Pancreas (tissue), 10 donors: ENCODE measurements around the gene SKIL. TPM values are rescaled to one million over a fixed set of nuclear protein-coding genes. Genes with fewer than 3 reads are reported as not detected.
A peak's percentile ranks its signal among the peaks of the same experiment; 100 is the strongest.

ENCODE experiments used
- ATAC-seq, 4 donors: fragments of 200-7000 bp; cut with Tn5 transposase; one replicate each; pipeline versions ENCODE4 v1.8.0 to v1.9.1; 2020; ENCODE audit warnings: mild to moderate bottlenecking in 4 of 4, moderate library complexity in 4 of 4
- DNase-seq, 6 donors: peaks; one replicate each; pipeline ENCODE4 v3.0.0-alpha.2; 2020
- FAIRE-seq: peaks from 2 replicates; lab custom pipeline; 2012; peaks lifted over from hg19 to GRCh38; lab: Jason Lieb, UNC
- H3K27ac ChIP-seq, 4 donors: fragments of 200-600 bp; sonication (generic); 1 replicate in 3 of 4; 2 replicates in 1 of 4; pipeline versions ENCODE4 v1.5.0 to v1.8.0; 2020
- H3K27me3 ChIP-seq, 4 donors: fragments of 200-600 bp; one replicate each; pipeline ENCODE4 v1.8.0; 2021
- H3K36me3 ChIP-seq, 3 donors: fragments of 200-600 bp; sonication (generic) in 1 of 3; one replicate each; pipeline versions ENCODE4 v1.5.0 to v1.8.0; 2020 to 2021
- H3K4me1 ChIP-seq, 3 donors: fragments of 200-600 bp; one replicate each; pipeline ENCODE4 v1.8.0; 2021
- H3K4me3 ChIP-seq, 4 donors: fragments of 200-600 bp; sonication (generic) in 2 of 4; one replicate each; pipeline versions ENCODE4 v1.5.0 to v1.8.0; 2020 to 2021
- H3K9me3 ChIP-seq, 4 donors: fragments of 200-600 bp; one replicate each; pipeline ENCODE4 v1.8.0; 2021
- WGBS, 2 donors: extraction: QIAGEN DNeasy Blood & Tissue Kit; methylation state at CpG; one replicate each; pipeline ENCODE4 v1.1.7; 2013; 5-methylcytosine and 5-hydroxymethylcytosine counted together
- intact Hi-C, 3 donors: fragments of 100-400 bp; cut with DNase I; formaldehyde crosslinking; loops; one replicate each; pipeline versions ENCODE4 v1.11.1 to v1.14.2; 2022
- polyA plus RNA-seq, 2 donors: library from polyadenylated mRNA; stranded (reverse); fragments of 200-250 nt; gene quantifications; one replicate each; pipeline ENCODE4 v1.2.3, GENCODE V29; 2013
- total RNA-seq, 6 donors: library from RNA; stranded (reverse); fragmentation: NEBNext Ultra II Directional in 4 of 6; extraction: Animal tissue kit (Norgen Biotek cat#: 25700) in 4 of 6; gene quantifications; one replicate each; pipeline versions ENCODE4 v1.2.1 to v1.2.4, GENCODE V29; 2021 to 2023
- TF ChIP-seq, protein P1 (sequence below), 4 donors: fragments of 200-600 bp; sonication (generic) in 3 of 4; IDR thresholded peaks; one replicate each; pipeline versions ENCODE4 v1.5.0 to v1.8.0; 2021; ENCODE audit warnings: antibody characterized with exemption in 4 of 4
- donor health status: healthy with polysubstance abuse.
- donor health status: DM: no; HTN: no; CAD: no; lungs with moderate emphysema.
- donor health status: DM: no; HTN: no; CAD: no.
- donor health status: control.
- donor health status: control.
- donor health status: Bipolar disorder and iron deficiency.
- donor health status: DM: yes; HTN: yes; CAD: no.
- donor health status: DM: no; HTN: no; CAD: no.
- donor health status: DM: no; HTN: no; CAD: no.
- donor health status: DM: yes; HTN: yes; CAD: no.

Gene SKIL
- total and polyA plus RNA-seq, 8 donors = 5.1 to 52.1 (median 15.9) TPM

GRCh38 chr3:170321321-170322034 is 36.0 kb upstream of the SKIL start:
- Histone ChIP-seq H3K36me3 (no peaks in the 10 kb centered on the region), H3K4me1 (no peaks in the 10 kb centered on the region), H3K27me3 (no peaks in the 10 kb centered on the region), H3K4me3 (no peak overlapping the region), H3K9me3 (no peaks in the 10 kb centered on the region), H3K27ac (peak overlapping the region in 1 of 4 donors; percentile 1)
- DNase-seq (no peak), FAIRE-seq (no peak), ATAC-seq (no peak)
- WGBS, 2 donors = 87 to 94% methylated on average over 11 of the region's 11 CpGs
- intact Hi-C loops = no loop called here
- TF ChIP-seq, protein P1, sequence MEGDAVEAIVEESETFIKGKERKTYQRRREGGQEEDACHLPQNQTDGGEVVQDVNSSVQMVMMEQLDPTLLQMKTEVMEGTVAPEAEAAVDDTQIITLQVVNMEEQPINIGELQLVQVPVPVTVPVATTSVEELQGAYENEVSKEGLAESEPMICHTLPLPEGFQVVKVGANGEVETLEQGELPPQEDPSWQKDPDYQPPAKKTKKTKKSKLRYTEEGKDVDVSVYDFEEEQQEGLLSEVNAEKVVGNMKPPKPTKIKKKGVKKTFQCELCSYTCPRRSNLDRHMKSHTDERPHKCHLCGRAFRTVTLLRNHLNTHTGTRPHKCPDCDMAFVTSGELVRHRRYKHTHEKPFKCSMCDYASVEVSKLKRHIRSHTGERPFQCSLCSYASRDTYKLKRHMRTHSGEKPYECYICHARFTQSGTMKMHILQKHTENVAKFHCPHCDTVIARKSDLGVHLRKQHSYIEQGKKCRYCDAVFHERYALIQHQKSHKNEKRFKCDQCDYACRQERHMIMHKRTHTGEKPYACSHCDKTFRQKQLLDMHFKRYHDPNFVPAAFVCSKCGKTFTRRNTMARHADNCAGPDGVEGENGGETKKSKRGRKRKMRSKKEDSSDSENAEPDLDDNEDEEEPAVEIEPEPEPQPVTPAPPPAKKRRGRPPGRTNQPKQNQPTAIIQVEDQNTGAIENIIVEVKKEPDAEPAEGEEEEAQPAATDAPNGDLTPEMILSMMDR (IDR thresholded peaks at IDR 0.05) = no peak

- intact Hi-C loops = no loop called here
- Histone ChIP-seq H3K9me3 (no peaks in the 10 kb centered on the region), H3K4me1 (no peaks in the 10 kb centered on the region), H3K36me3 (no peaks in the 10 kb centered on the region), H3K27me3 (no peaks in the 10 kb centered on the region), H3K27ac (no peak overlapping the region), H3K4me3 (no peak overlapping the region)
- TF ChIP-seq, protein P1 (IDR thresholded peaks at IDR 0.05) = no peak
- no peak for ATAC-seq
- DNase-seq = no peak
- 71 to 77% methylated on average over 10 of the region's 10 CpGs for WGBS, 2 donors
- no peak for FAIRE-seq
Observed at GRCh38 chr3:170322566-170323269, 34.8 kb upstream of the SKIL start.

DNA sequence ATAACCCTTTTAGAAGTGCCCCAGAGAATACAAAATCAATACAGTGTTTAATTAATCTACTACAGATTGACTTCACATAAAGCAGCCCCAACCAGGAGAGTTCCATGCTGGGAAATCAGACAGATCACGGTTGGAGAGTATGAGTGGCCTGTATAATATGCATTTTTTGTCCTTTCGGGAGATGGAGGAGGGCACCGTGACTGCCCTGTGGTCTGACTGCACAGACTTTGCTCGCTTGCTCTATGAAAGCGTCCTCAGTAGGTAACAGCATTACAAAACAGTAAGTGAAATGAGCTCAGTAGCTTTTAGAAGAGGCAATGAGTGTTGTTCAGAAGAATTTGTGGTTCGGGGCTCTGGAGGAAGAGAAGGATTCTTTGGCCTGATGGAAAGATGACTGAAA is 34.2 kb upstream of the SKIL start:
- Histone ChIP-seq H3K27me3 (no peaks in the 10 kb centered on the region), H3K27ac (no peak overlapping the region), H3K4me1 (no peaks in the 10 kb centered on the region), H3K36me3 (no peaks in the 10 kb centered on the region), H3K4me3 (no peak overlapping the region), H3K9me3 (no peaks in the 10 kb centered on the region)
- intact Hi-C loops = no loop called here
- ATAC-seq = no peak
- no peak for DNase-seq
- TF ChIP-seq, protein P1 (IDR thresholded peaks at IDR 0.05) = no peak
- FAIRE-seq = no peak
- 77 to 86% methylated on average over 6 of the region's 6 CpGs for WGBS, 2 donors

DNA sequence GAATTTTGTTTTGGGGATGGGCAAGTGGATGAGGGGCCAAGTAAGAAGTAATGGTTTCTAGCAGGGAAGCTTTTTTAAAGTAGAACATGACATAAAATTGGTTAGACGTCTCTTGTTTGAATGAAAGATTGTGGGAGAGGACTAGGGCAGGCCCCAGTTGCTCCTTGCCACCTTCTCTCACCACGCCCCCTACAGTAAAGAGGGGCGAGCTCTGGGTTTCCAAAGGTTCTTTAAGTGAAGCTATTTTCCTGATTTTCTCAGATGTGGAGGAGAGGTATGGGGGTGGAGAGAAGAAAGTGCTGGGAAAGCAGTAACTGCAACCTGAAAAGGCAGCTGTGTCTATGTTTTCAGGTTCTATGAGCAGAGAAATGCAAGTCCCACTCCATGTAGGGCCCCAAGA is 32.6 kb upstream of the SKIL start:
- FAIRE-seq (no peak), ATAC-seq (no peak), DNase-seq (no peak)
- Histone ChIP-seq H3K4me3 (no peak overlapping the region), H3K27ac (no peak overlapping the region), H3K4me1 (no peaks in the 10 kb centered on the region), H3K36me3 (no peaks in the 10 kb centered on the region), H3K27me3 (no peaks in the 10 kb centered on the region), H3K9me3 (no peaks in the 10 kb centered on the region)
- intact Hi-C loops = no loop called here
- 80 to 81% methylated on average over 3 of the region's 3 CpGs for WGBS, 2 donors
- TF ChIP-seq, protein P1 (IDR thresholded peaks at IDR 0.05) = no peak
